Prostate gland (tissue), 2 donors: Measurements from ENCODE around the gene IGSF22. TPM values are rescaled to one million over a fixed set of nuclear protein-coding genes. Genes with fewer than 3 reads are reported as not detected.

Source experiments
- DNase-seq: peaks from one replicate; pipeline ENCODE4 v3.0.0-alpha.2; 2019; ENCODE audit warnings: low spot score
- H3K27ac ChIP-seq, 2 donors: fragments of 200-600 bp; sonication (generic); 2 replicates each; pipeline ENCODE4 v1.5.1; 2017 to 2019
- H3K27me3 ChIP-seq: fragments of 200-600 bp; sonication (generic); replicated peaks from 2 replicates; pipeline ENCODE4 v1.5.1; 2019; ENCODE audit not compliant: insufficient read depth
- H3K36me3 ChIP-seq, 2 donors: fragments of 200-600 bp; sonication (generic); 1 replicate in 1 of 2; 2 replicates in 1 of 2; pipeline versions ENCODE4 v1.5.1 to v1.8.1; 2017 to 2019
- H3K4me1 ChIP-seq: fragments of 200-600 bp; sonication (generic); replicated peaks from 2 replicates; pipeline ENCODE4 v1.5.1; 2019
- H3K4me3 ChIP-seq, 2 donors: fragments of 200-600 bp; sonication (generic); 2 replicates each; pipeline ENCODE4 v1.5.1; 2017 to 2019
- H3K9me3 ChIP-seq: fragments of 200-600 bp; sonication (generic); 2 replicates; pipeline ENCODE4 v1.5.1; 2017
- CTCF ChIP-seq, 4 experiments: fragments of 200-600 bp in 2 of 4; fragments of 450-650 bp in 2 of 4; sonication (generic) in 2 of 4; IDR thresholded peaks; 1 replicate in 3 of 4; 2 replicates in 1 of 4; pipeline ENCODE4 v1.5.1; 2016 to 2019; ENCODE audit warnings: antibody characterized with exemption in 4 of 4, mild to moderate bottlenecking in 2 of 4, moderate library complexity in 2 of 4
- POLR2A ChIP-seq: fragments of 450-650 bp; IDR thresholded peaks from one replicate; pipeline ENCODE4 v1.6.1; 2016; ENCODE audit warnings: antibody characterized with exemption, mild to moderate bottlenecking
- POLR2AphosphoS5 ChIP-seq: sonication (generic); formaldehyde crosslinking; IDR thresholded peaks from one replicate; pipeline ENCODE4 v1.6.1; 2017; ENCODE audit warnings: antibody characterized with exemption
- WGBS: methylation state at CpG from one replicate; pipeline ENCODE4 v1.1.5; 2018; 5-methylcytosine and 5-hydroxymethylcytosine counted together
- intact Hi-C: fragments of 100-400 bp; cut with DNase I; formaldehyde crosslinking; loops from one replicate; pipeline ENCODE4 v1.14.2; 2022
- total RNA-seq, 2 donors: library from RNA; depleted of rRNA; stranded (reverse); fragments of >200 nt; gene quantifications; one replicate each; pipeline ENCODE4 v1.1.0, GENCODE V29; 2016

IGSF22 gene
- total RNA-seq, 2 donors from 2014 or later = 0.82 to 1.1 TPM

DNA sequence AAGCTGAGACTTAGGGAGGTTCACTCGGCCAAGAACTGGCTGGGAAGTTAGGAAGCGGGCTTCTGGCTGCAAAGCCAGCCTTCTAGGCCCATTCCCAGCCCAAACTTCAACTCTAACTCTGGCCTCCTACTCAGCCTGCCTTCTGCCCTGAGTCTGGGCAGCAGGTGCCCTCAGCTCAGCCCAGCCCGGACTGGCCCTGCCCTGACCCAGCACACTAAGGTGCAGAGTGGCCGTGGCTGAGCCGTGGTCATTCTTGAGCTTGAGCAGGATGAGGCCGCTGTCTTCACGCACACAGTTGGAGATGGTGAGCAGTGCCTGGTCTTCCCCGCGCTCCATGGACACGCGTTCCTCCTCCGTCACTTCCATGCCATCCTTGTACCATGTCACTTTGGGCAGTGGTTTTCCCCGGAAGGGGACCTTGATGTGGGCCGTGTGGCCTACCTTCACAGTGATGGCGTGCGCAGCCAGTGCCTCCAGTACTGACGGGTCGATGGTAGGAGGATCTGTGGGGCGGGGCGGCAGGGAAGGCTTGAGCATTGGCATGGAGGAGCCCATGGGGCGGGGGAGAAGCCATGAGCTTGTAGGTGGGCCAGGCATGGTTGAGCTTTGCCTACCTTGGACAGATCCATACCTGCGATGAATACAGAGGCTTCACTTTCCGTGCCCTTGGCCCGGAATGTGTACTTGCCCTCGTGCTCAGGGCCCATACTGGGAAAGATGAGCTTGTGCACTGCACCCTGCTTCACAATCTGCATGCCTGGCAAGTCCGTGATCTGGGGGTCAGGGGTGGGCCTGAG, 12.1 kb downstream of the IGSF22 start:
- Histone ChIP-seq H3K36me3 (no peaks in the 10 kb centered on the region), H3K4me1 (no peaks in the 10 kb centered on the region), H3K4me3 (no peak overlapping the region), H3K27me3 (no peaks in the 10 kb centered on the region), H3K27ac (no peak overlapping the region), H3K9me3 (no peaks in the 10 kb centered on the region)
- TF ChIP-seq POLR2A = no peak
- TF ChIP-seq CTCF (IDR thresholded peaks at IDR 0.05) = no peak
- TF ChIP-seq POLR2AphosphoS5 = no peak
- intact Hi-C loops = no loop called here
- WGBS = 92% methylated on average over 26 of the region's 26 CpGs
- no peak for DNase-seq

DNA sequence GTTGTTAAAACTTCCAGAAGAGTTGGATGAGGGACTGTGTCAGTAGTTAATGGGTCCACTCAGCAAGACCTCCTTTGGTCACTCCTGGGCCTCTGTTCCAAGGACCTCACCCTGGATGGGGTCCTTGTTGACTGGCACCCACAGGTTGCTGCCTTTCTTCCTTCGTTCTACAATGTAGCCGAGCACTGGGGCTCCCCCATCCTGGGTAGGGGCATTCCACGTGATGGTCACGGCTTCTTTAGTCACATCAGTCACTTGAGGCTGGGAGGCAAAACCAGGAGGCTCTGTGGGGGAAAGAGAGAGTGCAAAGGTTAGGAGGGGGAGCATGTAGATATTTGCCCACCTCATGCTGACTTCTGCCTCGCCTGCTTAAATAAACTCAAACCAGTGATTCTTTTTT, 15.4 kb downstream of the IGSF22 start:
- Histone ChIP-seq H3K36me3 (no peaks in the 10 kb centered on the region), H3K27ac (no peak overlapping the region), H3K9me3 (no peaks in the 10 kb centered on the region), H3K4me3 (no peak overlapping the region), H3K27me3 (no peaks in the 10 kb centered on the region), H3K4me1 (peaks cover 4% of the 10 kb centered on the region)
- no peak for DNase-seq
- WGBS = 78% methylated on average over 5 of the region's 5 CpGs
- intact Hi-C loops = no loop called here
- TF ChIP-seq POLR2AphosphoS5 (no peak), CTCF (IDR thresholded peaks at IDR 0.05) (no peak), POLR2A (no peak)

DNA sequence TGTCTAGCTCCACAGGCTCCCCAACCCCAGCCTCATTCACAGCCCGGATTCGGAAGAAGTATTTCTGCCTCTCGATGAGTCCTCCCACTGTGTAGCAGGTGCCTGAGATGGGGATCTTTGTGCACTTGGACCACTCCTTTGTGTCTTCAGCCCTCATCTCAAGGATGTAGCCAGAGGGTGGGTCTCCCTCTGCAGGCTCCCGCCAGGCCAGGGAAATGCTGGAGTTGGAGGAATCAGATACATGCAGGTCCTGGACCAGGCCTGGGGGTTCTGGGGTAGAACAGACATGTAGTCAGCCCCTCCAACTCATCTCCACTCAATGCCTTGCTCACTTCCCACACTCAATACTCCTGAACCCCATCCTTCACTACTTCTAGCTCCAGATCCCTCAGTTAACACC, 16.6 kb downstream of the IGSF22 start:
- no peaks in the 10 kb centered on the region for H3K36me3 ChIP-seq
- DNase-seq = no peak
- no peak overlapping the region for H3K4me3 ChIP-seq
- H3K4me1 ChIP-seq = peaks cover 7% of the 10 kb centered on the region
- no peak for TF ChIP-seq POLR2AphosphoS5
- no peak for TF ChIP-seq CTCF (IDR thresholded peaks at IDR 0.05)
- no peak for TF ChIP-seq POLR2A
- H3K27ac ChIP-seq = no peak overlapping the region
- intact Hi-C loops = no loop called here
- H3K9me3 ChIP-seq = no peaks in the 10 kb centered on the region
- WGBS = 92% methylated on average over 4 of the region's 4 CpGs
- H3K27me3 ChIP-seq = no peaks in the 10 kb centered on the region

DNA sequence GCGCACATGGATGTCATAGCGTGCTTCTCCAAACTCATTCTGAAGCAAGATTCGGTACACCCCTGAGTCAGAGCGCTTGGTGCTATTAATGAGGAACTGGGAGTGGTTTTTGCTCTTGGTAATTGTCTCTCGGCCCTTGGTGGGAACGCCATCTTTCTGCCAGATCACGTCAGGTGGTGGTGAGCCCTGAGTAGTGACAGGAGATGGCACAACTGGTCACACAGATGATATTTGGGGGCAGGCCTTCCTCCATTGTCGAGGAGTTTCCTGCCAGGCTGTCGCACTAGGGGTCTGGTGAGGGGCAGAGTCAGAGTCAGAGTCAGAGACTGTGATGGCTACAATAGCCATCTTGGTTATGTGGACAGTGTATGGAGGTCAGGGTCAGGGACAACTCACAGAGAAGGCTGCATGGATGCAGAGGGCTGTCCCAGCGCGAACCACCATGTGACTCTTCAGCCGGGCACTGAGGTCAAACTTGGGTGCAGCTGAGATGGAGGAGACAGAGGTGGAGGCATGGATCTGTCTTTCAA, 18.1 kb downstream of the IGSF22 start:
- no peak for TF ChIP-seq POLR2AphosphoS5
- TF ChIP-seq CTCF (IDR thresholded peaks at IDR 0.05) = no peak
- no peak for TF ChIP-seq POLR2A
- Histone ChIP-seq H3K27me3 (no peaks in the 10 kb centered on the region), H3K36me3 (no peaks in the 10 kb centered on the region), H3K4me3 (no peak overlapping the region), H3K27ac (no peak overlapping the region), H3K4me1 (peaks cover 7% of the 10 kb centered on the region), H3K9me3 (no peaks in the 10 kb centered on the region)
- 89% methylated on average over 12 of the region's 12 CpGs for WGBS
- intact Hi-C loops = no loop called here
- no peak for DNase-seq
